CD4-positive, alpha-beta T cell treated with Interleukin-15 for 4 hours (primary cell): ENCODE measurements around the gene VTI1A.

ENCODE experiments used
- DNase-seq: peaks from one replicate; pipeline ENCODE4 v3.0.0-alpha.2; 2020; ENCODE audit warnings: low spot score

Gene VTI1A

GRCh38 chr10:112756235-112756527 is 309.2 kb downstream of the VTI1A start:
- DNase-seq, result no peak

DNA sequence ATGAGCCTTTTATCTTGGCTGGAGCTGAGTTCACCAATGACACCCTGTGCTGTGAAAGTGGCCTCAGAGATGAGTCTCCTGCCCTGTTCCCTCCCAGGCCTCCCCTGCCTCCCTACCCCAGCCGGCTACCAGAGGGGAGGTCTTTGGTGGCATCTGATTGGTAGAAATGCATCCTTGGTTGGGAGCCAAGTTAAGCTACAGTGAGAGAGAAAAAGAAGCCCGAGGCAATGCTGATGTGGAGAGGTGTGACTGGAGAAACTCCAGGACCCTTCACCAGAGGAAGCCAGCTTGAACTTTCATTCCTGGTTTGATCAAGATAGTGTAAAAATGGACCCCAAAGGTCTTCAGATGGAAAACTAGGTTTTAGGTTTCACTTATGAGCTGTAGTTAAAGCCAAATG is 311.9 kb downstream of the VTI1A start:
- DNase-seq, result no peak

GRCh38 chr10:112759496-112759895 is 312.5 kb downstream of the VTI1A start:
- DNase-seq, result no peak

GRCh38 chr10:112761256-112761655 is 314.2 kb downstream of the VTI1A start:
- no peak for DNase-seq

- DNase-seq, result no peak
Measured at GRCh38 chr10:112763916-112764520, 317.0 kb downstream of the VTI1A start.

- no peak for DNase-seq
Measured at GRCh38 chr10:112765717-112766235, 318.8 kb downstream of the VTI1A start.

GRCh38 chr10:112766636-112767035 is 319.6 kb downstream of the VTI1A start:
- DNase-seq, result no peak

DNA sequence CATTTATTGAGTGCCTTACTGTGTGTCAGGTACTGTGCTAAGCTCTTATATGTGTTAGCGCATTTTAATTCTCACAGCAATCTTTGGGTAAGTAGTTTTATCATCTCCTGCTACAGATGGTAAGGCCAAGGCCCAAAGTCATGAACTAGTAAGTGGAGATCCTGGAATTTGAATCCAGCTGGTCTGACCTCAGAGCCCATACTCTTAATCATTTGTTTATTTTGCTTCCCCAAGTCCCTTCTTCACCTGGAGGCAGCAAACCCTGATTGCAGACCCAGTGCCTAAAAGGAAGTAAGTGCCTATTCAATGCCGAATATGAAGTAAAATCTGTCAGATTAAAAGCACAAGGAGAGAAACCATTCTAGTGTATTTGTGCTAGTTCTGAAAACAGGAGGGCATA is 320.1 kb downstream of the VTI1A start:
- no peak for DNase-seq

GRCh38 chr10:112768121-112768520 is 321.1 kb downstream of the VTI1A start:
- DNase-seq, result no peak

DNA sequence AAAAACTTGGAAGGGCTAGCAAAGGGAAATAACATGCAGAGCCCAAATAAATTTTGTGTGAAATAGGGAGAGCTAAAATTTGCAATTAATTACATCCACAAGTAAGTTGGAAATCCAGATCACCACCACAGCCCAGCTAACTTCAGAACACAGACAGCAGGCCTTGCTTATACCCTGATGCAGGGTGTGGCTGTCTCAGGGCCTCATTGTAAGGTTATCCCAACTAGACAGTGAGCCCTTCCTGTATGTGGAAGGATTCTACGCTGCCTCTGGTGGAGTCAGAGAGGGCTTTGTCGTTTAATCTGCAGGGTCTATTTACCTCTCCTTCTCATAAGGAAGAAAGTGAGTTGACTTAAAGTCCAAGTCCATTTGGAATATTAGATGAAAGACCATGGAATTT is 322.1 kb downstream of the VTI1A start:
- no peak for DNase-seq

DNA sequence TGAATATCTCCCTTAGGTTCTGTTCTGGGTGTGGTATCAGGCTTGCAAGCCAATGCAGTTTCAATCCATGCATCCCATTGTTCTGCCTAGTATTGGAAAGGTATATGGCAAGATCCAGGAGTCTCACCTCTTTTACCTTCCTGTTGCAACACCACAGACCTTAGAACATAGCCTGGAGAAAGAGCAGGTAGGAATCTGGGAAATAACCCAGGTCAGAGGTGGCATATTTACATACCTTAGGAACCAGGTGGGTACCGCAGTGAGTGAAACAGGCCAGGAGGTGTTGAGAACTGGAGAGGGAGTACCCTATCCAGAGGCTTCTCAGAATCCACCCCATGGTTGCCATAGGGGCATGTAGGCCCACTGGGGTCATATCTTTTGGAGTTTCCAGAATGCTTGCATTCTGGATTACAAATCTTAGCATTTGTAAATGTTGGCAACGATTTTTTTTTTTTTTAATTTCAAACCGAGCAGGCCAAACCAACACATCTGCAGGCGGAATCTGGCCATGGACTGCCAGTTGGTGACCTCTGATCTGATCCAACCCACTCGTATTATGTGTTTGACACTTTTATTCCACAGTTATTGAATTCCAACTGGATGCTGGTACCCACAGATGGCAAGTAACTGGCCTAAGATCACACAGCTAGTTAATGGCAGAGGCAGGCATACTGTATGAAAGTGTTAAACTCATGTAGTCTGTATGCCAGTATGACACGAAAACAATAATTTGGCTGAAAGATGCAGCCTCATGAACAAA is 322.8 kb downstream of the VTI1A start:
- DNase-seq, result no peak

DNA sequence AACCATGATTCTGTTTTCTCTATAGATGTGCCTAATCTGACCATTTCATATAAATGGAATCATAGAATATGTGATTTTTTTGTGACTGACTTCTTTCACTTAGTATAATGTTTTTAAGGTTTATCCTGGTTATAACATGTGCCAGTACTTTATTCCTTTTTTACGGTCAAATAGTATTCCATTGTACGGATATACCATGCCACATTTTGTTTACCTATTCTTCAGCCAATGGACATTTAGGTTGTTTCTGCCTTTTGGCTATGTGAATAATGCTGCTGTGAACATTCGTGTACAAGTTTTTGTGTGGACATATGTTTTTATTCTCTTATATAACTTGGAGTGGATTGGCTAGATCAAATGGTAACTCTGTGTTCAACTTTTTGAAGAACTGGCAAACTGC is 324.7 kb downstream of the VTI1A start:
- no peak for DNase-seq

DNA sequence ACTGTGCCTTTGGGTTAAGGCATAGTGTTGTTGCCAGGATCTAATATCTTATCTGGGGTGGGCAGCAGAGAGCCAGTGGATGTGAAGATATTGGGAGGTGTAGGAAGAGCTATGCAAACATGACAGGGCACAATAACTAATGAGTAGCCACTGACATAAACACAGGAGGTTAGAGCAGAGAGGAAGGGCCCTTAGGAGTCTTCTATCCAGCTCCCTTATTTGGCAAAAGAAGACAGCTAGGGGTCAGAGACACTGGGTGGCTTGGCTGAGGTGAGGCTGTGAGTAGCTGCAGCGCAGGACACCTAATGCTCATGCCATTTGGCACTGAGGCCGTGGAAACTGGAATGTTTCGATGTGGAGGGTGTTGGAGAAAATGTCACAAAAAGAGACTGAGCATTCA is 326.8 kb downstream of the VTI1A start:
- no peak for DNase-seq

- DNase-seq, result no peak
Measured at GRCh38 chr10:112774210-112774609, 327.2 kb downstream of the VTI1A start.

DNA sequence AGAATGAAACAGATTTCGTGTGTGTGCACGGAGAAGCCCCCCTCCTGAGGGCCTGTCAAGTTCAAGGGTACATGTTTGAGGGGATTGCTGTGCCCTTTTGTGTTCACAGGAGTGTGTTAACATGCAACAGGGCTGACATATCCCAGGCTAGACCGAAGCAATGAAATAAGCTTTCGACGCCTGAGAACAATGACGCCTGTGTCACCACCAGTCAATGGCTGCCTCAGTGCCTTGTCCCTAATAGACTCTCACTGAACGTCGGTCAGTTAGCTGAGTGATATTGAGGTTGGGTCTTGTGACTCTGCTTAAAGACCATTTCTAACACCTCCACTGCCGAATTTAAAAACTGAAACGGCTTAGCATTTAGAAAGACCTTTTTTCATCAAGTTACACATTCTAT is 327.8 kb downstream of the VTI1A start:
- no peak for DNase-seq

- DNase-seq, result no peak
Measured at GRCh38 chr10:112775381-112775780, 328.4 kb downstream of the VTI1A start.

GRCh38 chr10:112775892-112776674 is 329.1 kb downstream of the VTI1A start:
- DNase-seq, result no peak

DNA sequence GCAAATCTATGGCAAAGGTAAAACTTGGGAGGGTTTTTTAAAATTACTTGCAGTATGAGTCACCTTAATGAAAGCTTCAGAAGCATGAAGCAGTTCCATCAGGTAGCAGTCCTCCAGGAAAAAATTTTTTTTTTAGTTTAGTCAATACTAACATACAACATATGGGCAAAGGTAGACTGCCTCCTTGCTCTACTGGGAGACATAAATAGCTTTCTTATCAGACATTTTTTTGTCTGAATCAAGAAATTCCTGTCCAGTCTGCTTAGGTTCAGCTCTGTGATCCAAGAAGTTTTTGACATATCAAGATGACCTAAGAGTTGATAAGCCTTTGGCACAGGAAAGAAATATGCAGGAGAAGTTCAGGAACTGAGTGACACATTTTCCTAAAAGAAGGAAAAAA is 331.6 kb downstream of the VTI1A start:
- no peak for DNase-seq

DNA sequence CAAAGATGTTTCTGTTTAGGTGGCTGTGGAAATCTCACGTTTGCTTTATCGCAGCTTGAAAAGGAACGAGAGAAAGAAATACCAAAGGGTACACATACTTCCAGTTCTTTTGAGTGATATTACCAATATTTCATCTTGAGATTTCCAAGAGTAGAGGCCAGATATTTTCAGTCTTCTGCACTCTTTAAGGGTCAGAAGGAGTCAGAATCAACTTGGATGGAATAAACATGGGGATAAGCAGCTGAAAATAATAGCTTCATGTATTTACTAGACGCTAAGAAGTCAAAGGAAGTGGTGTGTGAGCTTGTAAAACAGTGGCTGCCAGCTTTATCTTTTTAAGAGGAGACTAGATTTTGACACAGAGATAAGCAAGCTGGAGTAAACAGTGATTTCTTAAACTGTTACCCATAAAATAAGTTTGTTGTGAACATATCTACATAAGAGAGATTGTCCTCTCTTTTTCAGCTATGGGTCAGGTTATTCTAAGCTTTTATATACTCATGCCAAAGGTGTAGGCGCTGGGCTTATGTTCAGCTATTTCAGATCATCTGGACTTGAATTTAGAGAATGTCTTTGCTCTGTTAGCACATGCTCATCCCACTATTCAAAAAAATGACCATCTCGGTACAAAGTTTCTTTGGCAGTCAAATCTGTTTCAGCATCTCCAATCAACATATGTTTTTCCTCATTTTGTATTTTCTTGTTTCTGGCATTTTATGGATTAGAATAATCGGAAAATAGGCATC is 332.2 kb downstream of the VTI1A start:
- DNase-seq, result no peak

DNA sequence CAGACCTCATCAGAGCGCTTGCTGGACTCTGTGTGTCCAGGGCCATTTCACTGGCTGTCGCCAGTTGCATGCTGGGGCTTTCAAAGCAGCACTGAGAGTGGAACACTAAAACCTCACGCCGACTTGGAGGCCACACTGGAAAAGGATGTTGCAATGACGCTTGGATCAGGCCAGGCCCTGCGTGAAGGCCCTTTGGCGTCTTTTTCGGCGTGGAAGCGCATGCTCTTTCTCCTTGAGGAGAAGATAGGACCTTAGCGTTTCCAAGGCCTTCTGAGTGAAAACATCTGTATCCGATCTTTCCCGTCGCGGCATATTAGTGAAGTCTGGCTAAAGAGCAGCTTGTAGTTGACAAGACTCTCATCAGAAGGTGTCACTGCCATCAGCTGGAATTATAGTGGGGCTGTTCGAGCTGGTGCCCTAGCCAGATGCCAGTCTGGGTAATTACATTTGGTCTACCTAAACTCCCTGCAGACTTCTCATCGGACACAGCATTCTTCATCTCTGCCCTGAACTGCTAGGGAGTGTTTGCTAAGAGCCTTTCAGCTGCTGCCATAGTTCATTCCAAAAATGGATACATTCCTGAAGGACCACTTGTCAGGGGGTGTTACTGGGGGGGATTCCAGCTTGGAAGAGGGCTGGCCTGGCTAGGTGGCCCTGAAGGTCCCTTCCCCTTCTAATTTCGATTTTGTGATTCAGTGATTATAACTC is 335.3 kb downstream of the VTI1A start:
- no peak for DNase-seq

- DNase-seq, result no peak
Measured at GRCh38 chr10:112783351-112784021, 336.5 kb downstream of the VTI1A start.
